Testis (tissue), 2 donors: ENCODE data around the gene CWH43.
"Not testable (repeated sequence)": the region's sequence is repeated elsewhere in the genome, so short reads cannot be mapped to it uniquely, and the experiment has no call there.

ENCODE experiments used
- POLR2A ChIP-seq: fragments of 450-650 bp; IDR thresholded peaks from one replicate; pipeline ENCODE4 v1.6.1; 2017; ENCODE audit warnings: antibody characterized with exemption, mild to moderate bottlenecking, moderate library complexity
- TF ChIP-seq, protein P1 (sequence below), 3 experiments: fragments of 450-650 bp in 2 of 3; fragments of 200-600 bp in 1 of 3; sonication (generic) in 1 of 3; IDR thresholded peaks; one replicate each; pipeline ENCODE4 v1.5.1; 2016 to 2019; ENCODE audit warnings: antibody characterized with exemption in 3 of 3, mild to moderate bottlenecking in 2 of 3, moderate library complexity in 1 of 3

DNA sequence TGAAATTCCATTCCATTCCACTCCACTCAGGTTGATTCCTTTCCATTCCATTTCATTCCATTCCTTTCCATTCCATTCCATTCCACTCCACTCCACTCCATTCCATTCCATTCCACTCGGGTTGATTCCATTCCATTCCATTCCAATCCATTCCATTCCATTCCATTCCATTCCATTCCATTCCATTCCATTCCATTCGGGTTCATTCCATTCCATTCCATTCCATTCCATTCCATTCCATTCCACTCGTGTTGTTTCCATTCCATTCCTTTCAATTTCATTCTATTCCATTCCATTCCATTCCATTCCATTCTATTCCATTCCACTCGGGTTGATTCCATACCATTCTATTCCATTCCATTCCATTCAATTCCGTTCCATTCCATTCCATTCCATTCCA, 124.5 kb downstream of the CWH43 start:
- TF ChIP-seq, protein P1, sequence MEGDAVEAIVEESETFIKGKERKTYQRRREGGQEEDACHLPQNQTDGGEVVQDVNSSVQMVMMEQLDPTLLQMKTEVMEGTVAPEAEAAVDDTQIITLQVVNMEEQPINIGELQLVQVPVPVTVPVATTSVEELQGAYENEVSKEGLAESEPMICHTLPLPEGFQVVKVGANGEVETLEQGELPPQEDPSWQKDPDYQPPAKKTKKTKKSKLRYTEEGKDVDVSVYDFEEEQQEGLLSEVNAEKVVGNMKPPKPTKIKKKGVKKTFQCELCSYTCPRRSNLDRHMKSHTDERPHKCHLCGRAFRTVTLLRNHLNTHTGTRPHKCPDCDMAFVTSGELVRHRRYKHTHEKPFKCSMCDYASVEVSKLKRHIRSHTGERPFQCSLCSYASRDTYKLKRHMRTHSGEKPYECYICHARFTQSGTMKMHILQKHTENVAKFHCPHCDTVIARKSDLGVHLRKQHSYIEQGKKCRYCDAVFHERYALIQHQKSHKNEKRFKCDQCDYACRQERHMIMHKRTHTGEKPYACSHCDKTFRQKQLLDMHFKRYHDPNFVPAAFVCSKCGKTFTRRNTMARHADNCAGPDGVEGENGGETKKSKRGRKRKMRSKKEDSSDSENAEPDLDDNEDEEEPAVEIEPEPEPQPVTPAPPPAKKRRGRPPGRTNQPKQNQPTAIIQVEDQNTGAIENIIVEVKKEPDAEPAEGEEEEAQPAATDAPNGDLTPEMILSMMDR (IDR thresholded peaks at IDR 0.05) = not testable (repeated sequence)
- TF ChIP-seq POLR2A = not testable (repeated sequence)
